Trophoblast cell (in vitro differentiated cells and primary cell): Measurements from ENCODE around the gene CAMK1D.

Experiments
- DNase-seq, 2 donors: peaks; one replicate each; pipeline ENCODE4 v3.0.0-alpha.2; 2016
- H2AFZ ChIP-seq: 2 replicates; pipeline ENCODE4 v1.6.1; 2013; ENCODE audit warnings: low read length, moderate library complexity, mild to moderate bottlenecking; ENCODE audit not compliant: insufficient read depth, poor library complexity
- H2AK5ac ChIP-seq: 2 replicates; pipeline ENCODE4 v1.6.1; 2013; ENCODE audit warnings: mild to moderate bottlenecking, low read length
- H2BK120ac ChIP-seq: 2 replicates; pipeline ENCODE4 v1.6.1; 2013; ENCODE audit warnings: low read length, mild to moderate bottlenecking, moderate library complexity; ENCODE audit not compliant: insufficient read depth, poor library complexity
- H2BK12ac ChIP-seq: 2 replicates; pipeline ENCODE4 v1.6.1; 2013; ENCODE audit warnings: mild to moderate bottlenecking, low read length, moderate library complexity
- H2BK5ac ChIP-seq: 2 replicates; pipeline ENCODE4 v1.6.1; 2013; ENCODE audit warnings: low read length, low read depth, moderate library complexity, mild to moderate bottlenecking; ENCODE audit not compliant: poor library complexity
- H3K14ac ChIP-seq: 2 replicates; pipeline ENCODE4 v1.6.1; 2013; ENCODE audit warnings: mild to moderate bottlenecking, low read length
- H3K18ac ChIP-seq: 2 replicates; pipeline ENCODE4 v1.6.1; 2013; ENCODE audit warnings: mild to moderate bottlenecking, low read length
- H3K23ac ChIP-seq: 2 replicates; pipeline ENCODE4 v1.6.1; 2013; ENCODE audit warnings: low read length
- H3K27ac ChIP-seq: 2 replicates; pipeline ENCODE4 v1.5.1; 2013; ENCODE audit warnings: low read depth, mild to moderate bottlenecking, inconsistent platforms, low read length, moderate library complexity
- H3K27me3 ChIP-seq: 2 replicates; pipeline ENCODE4 v1.6.1; 2013; ENCODE audit warnings: inconsistent platforms, mild to moderate bottlenecking, low read length, moderate library complexity; ENCODE audit not compliant: insufficient read depth
- H3K36me3 ChIP-seq, 2 experiments: 1 replicate in 1 of 2; 2 replicates in 1 of 2; pipeline ENCODE4 v1.6.1; 2013; ENCODE audit warnings: low read length in 2 of 2, mild to moderate bottlenecking in 2 of 2, moderate library complexity in 1 of 2; ENCODE audit not compliant: insufficient read depth in 2 of 2, control insufficient read depth in 1 of 2
- H3K4ac ChIP-seq: 2 replicates; pipeline ENCODE4 v1.6.1; 2013; ENCODE audit warnings: low read depth, mild to moderate bottlenecking, low read length, moderate library complexity
- H3K4me1 ChIP-seq, 2 experiments: 1 replicate in 1 of 2; 2 replicates in 1 of 2; pipeline ENCODE4 v1.6.1; 2013; ENCODE audit warnings: low read length in 2 of 2, mild to moderate bottlenecking in 2 of 2, moderate library complexity in 1 of 2; ENCODE audit not compliant: insufficient read depth in 2 of 2, control insufficient read depth in 1 of 2
- H3K4me2 ChIP-seq: 2 replicates; pipeline ENCODE4 v1.6.1; 2013; ENCODE audit warnings: inconsistent platforms, mild to moderate bottlenecking, low read length, moderate library complexity
- H3K4me3 ChIP-seq: 2 replicates; pipeline ENCODE4 v1.5.1; 2013; ENCODE audit warnings: mild to moderate bottlenecking, low read depth, low read length, inconsistent platforms
- H3K79me1 ChIP-seq: one replicate; pipeline ENCODE4 v1.6.1; 2013; ENCODE audit warnings: low read length
- H3K79me2 ChIP-seq: 2 replicates; pipeline ENCODE4 v1.6.1; 2013; ENCODE audit warnings: low read length, mild to moderate bottlenecking; ENCODE audit not compliant: control insufficient read depth, insufficient read depth, poor library complexity
- H3K9ac ChIP-seq: 2 replicates; pipeline ENCODE4 v1.6.1; 2013; ENCODE audit warnings: mild to moderate bottlenecking, low read length
- H3K9me3 ChIP-seq: 2 replicates; pipeline ENCODE4 v1.6.1; 2013; ENCODE audit warnings: low read depth, mild to moderate bottlenecking, control low read depth, inconsistent platforms, low read length; ENCODE audit not compliant: insufficient read depth
- H4K12ac ChIP-seq: 2 replicates; pipeline ENCODE4 v1.6.1; 2013; ENCODE audit warnings: low read depth, mild to moderate bottlenecking, low read length, moderate library complexity
- H4K8ac ChIP-seq: 2 replicates; pipeline ENCODE4 v1.6.1; 2013; ENCODE audit warnings: low read depth, mild to moderate bottlenecking, low read length, moderate library complexity
- H4K91ac ChIP-seq: one replicate; pipeline ENCODE4 v1.6.1; 2013; ENCODE audit warnings: low read depth, mild to moderate bottlenecking, low read length, moderate library complexity
- WGBS: extraction: QIAGEN DNeasy Blood & Tissue Kit; methylation state at CpG from one replicate; pipeline ENCODE4 v1.1.7; 2013; ENCODE audit warnings: missing lambda C conversion rate; ENCODE audit not compliant: insufficient read length, insufficient coverage; ENCODE audit errors: extremely low coverage; 5-methylcytosine and 5-hydroxymethylcytosine counted together

The CAMK1D gene

GRCh38 chr10:12634621-12634931 is 285.2 kb downstream of the CAMK1D start:
- no peak overlapping the region for H3K23ac ChIP-seq
- peak in 1 of 2 donors; percentile 28 for DNase-seq
- peaks cover 5% of the 10 kb centered on the region for H3K9me3 ChIP-seq
- WGBS: no CpG with 5 or more reads among the region's 10 CpGs
- no peak overlapping the region for H2BK120ac ChIP-seq
- no peak overlapping the region for H3K4ac ChIP-seq
- H3K14ac ChIP-seq: no peak overlapping the region
- no peak overlapping the region for H3K4me2 ChIP-seq
- H3K36me3 ChIP-seq: no peaks in the 10 kb centered on the region
- H3K4me1 ChIP-seq: no peaks in the 10 kb centered on the region
- no peak overlapping the region for H2AFZ ChIP-seq
- H4K91ac ChIP-seq: no peak overlapping the region
- no peak overlapping the region for H3K27ac ChIP-seq
- H3K27me3 ChIP-seq: no peaks in the 10 kb centered on the region
- H3K4me3 ChIP-seq: no peak overlapping the region
- H2AK5ac ChIP-seq: no peak overlapping the region
- H3K79me1 ChIP-seq: no peaks in the 10 kb centered on the region
- no peak overlapping the region for H3K18ac ChIP-seq
- no peak overlapping the region for H2BK12ac ChIP-seq
- no peak overlapping the region for H4K12ac ChIP-seq
- H3K79me2 ChIP-seq: no peaks in the 10 kb centered on the region
- no peak overlapping the region for H4K8ac ChIP-seq
- H2BK5ac ChIP-seq: no peak overlapping the region
- H3K9ac ChIP-seq: no peak overlapping the region

DNA sequence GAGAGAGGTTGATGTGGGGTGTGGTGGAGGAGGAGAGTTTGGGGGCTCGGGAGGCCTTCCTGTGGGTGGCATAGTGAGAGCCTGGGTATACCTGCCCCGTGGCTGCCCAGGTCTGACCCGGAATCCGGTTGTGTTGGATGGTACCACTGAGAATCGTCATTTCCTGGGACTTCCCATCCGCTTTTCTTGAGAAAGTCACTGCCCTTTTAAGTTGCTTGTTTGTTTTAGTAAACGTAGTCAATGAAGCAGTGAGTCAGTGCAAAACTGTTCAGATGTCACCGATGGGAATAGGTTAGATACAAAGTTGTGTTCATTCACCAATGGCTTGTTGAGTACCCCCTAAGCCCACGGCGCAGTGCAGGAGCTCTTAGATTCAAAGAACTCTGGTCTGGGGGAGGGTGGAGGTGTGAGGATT is 285.8 kb downstream of the CAMK1D start:
- Histone ChIP-seq H3K23ac (no peak overlapping the region), H4K91ac (no peak overlapping the region), H3K4me2 (no peak overlapping the region), H3K79me1 (no peaks in the 10 kb centered on the region), H2AFZ (no peak overlapping the region), H3K27me3 (no peaks in the 10 kb centered on the region), H3K79me2 (no peaks in the 10 kb centered on the region), H3K4me3 (no peak overlapping the region), H2AK5ac (no peak overlapping the region), H3K36me3 (no peaks in the 10 kb centered on the region), H3K4me1 (no peaks in the 10 kb centered on the region), H2BK5ac (no peak overlapping the region), H2BK120ac (no peak overlapping the region), H3K9ac (no peak overlapping the region), H3K4ac (no peak overlapping the region), H4K8ac (no peak overlapping the region), H3K18ac (no peak overlapping the region), H3K27ac (no peak overlapping the region), H4K12ac (no peak overlapping the region), H3K9me3 (peaks cover 5% of the 10 kb centered on the region), H2BK12ac (no peak overlapping the region), H3K14ac (no peak overlapping the region)
- no peak for DNase-seq
- no CpG with 5 or more reads among the region's 10 CpGs for WGBS

DNA sequence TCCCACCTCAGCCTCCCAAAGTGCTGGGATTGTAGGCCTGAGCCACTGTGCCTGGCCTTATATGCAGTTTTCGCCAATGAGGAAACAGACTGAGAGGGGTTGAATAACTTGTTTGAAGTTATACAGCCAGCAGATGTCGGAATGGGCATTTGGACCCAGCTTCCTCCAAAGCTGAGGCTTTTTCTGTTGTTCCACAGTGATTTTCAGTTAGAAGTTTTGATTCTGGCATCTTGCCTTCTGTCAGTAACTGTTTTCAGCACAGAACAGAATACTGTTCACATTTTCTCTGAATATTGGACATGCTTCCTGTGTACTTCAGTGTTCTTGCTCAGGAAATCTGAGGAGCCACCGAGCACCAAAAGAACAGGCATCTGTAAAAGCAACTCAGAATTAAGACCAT is 287.2 kb downstream of the CAMK1D start:
- Histone ChIP-seq H2AFZ (no peak overlapping the region), H2BK12ac (no peak overlapping the region), H4K12ac (no peak overlapping the region), H3K79me1 (no peaks in the 10 kb centered on the region), H3K23ac (no peak overlapping the region), H4K8ac (no peak overlapping the region), H3K9me3 (peaks cover 5% of the 10 kb centered on the region), H3K36me3 (no peaks in the 10 kb centered on the region), H3K4ac (no peak overlapping the region), H3K27me3 (no peaks in the 10 kb centered on the region), H3K4me1 (no peaks in the 10 kb centered on the region), H2BK5ac (no peak overlapping the region), H2BK120ac (no peak overlapping the region), H3K27ac (no peak overlapping the region), H4K91ac (no peak overlapping the region), H3K79me2 (no peaks in the 10 kb centered on the region), H3K4me2 (no peak overlapping the region), H2AK5ac (no peak overlapping the region), H3K14ac (no peak overlapping the region), H3K9ac (no peak overlapping the region), H3K18ac (no peak overlapping the region), H3K4me3 (no peak overlapping the region)
- DNase-seq: no peak
- WGBS: no CpG with 5 or more reads among the region's 3 CpGs

DNA sequence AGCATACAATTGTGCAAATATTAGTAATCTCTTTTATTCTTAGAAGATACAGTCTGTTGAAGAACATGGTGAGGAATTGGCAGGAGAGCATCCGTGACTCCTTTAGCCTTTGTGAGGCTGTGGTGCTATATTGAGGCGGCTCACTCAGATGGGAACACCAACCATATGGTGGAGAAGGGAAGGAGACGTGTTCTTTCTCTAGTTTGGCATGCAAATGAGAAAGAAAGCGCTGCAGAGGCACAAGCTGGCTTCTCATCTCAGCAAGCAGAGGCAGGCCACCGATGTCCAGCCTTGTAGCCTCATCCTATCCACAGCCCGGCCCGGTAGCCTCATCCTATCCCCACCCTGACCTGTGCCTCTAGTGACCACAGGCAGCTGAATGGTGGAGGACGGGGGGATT is 288.3 kb downstream of the CAMK1D start:
- no CpG with 5 or more reads among the region's 8 CpGs for WGBS
- Histone ChIP-seq H3K27ac (no peak overlapping the region), H2BK5ac (no peak overlapping the region), H4K12ac (no peak overlapping the region), H2BK12ac (no peak overlapping the region), H3K4me1 (no peaks in the 10 kb centered on the region), H2AK5ac (no peak overlapping the region), H3K9me3 (no peaks in the 10 kb centered on the region), H3K4me2 (no peak overlapping the region), H4K8ac (no peak overlapping the region), H2BK120ac (no peak overlapping the region), H2AFZ (no peak overlapping the region), H3K9ac (no peak overlapping the region), H3K27me3 (no peaks in the 10 kb centered on the region), H3K18ac (no peak overlapping the region), H3K79me2 (no peaks in the 10 kb centered on the region), H3K36me3 (no peaks in the 10 kb centered on the region), H3K4me3 (no peak overlapping the region), H3K79me1 (no peaks in the 10 kb centered on the region), H4K91ac (no peak overlapping the region), H3K4ac (no peak overlapping the region), H3K14ac (no peak overlapping the region), H3K23ac (no peak overlapping the region)
- no peak for DNase-seq
